ENCODE measurements around the gene CYP19A1.

CYP19A1 gene

GRCh38 chr15:51338496-51338895 is at the start of gene CYP19A1:
CYP19A1 (minus strand) TSS chr15:51338596; CDS start chr15:51242912, 95,684 bp downstream.
- DNase-seq (ENCODE audit: extremely low read depth in 1 of 2, low read depth in 1 of 2), result no peak

- no peak for DNase-seq (ENCODE audit: extremely low read depth in 1 of 2, low read depth in 1 of 2)
Measured at GRCh38 chr15:51387699-51388041, 49.3 kb upstream of the CYP19A1 start.

GRCh38 chr15:51386960-51387698 is 48.7 kb upstream of the CYP19A1 start:
- no peak for DNase-seq (ENCODE audit: extremely low read depth in 1 of 2, low read depth in 1 of 2)

DNA sequence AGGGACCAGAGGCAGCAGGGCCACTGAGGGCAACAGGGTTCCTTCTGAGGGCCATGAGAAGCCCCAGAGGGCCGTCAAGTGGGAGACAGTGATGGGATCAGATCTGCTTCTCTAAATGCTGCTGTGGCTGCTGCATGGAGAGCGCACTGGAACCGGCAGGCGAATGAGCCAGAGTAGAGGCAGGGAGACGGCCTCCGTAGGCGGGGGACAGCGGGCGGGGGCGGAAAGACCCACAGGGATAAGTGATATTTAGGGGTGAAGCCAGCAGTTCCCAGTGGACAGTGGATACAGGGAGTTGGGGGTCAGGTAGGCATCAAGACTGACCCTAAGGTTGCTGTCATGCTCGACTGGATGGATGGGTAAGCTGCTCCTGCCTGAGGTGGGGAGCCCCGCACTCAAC is 48.1 kb upstream of the CYP19A1 start:
- no peak for DNase-seq (ENCODE audit: extremely low read depth in 1 of 2, low read depth in 1 of 2)

- no peak for DNase-seq (ENCODE audit: extremely low read depth in 1 of 2, low read depth in 1 of 2)
Measured at GRCh38 chr15:51386029-51386428, 47.6 kb upstream of the CYP19A1 start.

GRCh38 chr15:51382787-51383186 is 44.4 kb upstream of the CYP19A1 start:
- no peak for DNase-seq (ENCODE audit: extremely low read depth in 1 of 2, low read depth in 1 of 2)

GRCh38 chr15:51380999-51381806 is 42.8 kb upstream of the CYP19A1 start:
- no peak for DNase-seq (ENCODE audit: extremely low read depth in 1 of 2, low read depth in 1 of 2)

DNA sequence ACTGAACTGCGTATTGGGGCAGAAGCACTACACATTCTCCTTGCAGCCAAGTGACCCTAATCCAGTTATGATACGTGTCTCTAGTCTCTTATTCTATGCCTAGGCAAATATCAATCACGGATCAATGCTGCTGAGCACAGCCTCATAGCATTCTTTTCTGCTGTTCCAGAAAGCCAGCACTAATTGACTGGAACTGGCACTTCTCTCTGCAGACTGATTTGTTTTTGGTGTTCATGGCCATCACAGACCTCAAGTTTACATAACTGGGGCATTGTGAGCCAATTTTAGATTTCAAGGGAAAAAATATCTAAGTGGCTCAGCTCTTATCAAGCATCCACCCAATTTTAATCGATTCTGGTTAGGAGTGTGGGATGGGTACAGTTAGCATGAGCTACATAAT is 41.0 kb upstream of the CYP19A1 start:
- DNase-seq (ENCODE audit: extremely low read depth in 1 of 2, low read depth in 1 of 2), result no peak

DNA sequence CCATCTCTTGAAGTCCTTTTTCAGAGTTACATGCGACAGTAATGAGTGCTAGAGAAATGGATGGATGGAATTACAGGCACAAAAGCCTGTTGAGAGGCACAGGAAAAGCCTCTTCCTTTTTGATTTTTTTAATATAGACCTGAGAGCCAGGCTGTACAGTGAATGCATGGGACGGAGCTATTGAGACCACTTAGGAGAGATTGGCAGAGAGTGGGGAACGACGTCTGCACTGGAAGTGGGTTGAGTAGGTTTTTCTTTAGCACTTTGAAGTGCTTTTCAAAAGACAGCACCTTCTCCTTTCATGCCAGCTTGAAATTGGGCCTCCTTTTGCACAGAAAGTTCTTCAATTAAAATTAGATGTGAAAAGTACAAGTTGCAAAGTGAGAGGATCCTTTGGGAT is 40.0 kb upstream of the CYP19A1 start:
- no peak for DNase-seq (ENCODE audit: extremely low read depth in 1 of 2, low read depth in 1 of 2)

GRCh38 chr15:51377038-51377786 is 38.8 kb upstream of the CYP19A1 start:
- DNase-seq (ENCODE audit: extremely low read depth in 1 of 2, low read depth in 1 of 2), result no peak

DNA sequence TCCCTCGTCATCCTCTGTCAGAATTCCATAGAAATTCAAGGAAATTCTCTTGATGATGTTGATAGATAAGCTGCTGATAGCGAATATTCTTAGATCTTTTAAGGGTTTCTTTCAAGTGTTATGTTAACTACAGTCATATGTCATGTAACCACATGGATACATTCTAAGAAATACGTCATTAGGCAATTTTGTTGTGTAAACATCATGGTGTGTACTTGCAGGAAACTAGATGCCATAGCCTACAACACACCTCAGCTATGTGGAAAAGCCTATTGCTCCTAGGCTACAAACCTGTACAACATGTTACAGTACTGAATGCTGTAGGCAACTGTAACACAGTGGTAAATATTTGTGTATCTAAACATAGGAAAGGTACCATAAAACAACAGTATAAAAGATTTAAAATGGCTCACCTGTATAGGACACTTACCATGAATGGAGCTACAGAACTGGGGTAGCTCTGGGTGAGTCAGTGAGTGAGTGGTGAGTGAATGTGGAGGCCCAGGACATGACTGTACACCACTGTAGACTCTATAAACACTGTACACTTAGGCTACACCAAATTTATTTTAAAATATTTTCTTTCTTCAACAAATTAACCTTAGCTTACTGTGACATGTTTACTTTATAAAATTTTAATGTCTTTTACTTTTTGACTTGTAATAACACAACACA is 37.7 kb upstream of the CYP19A1 start:
- DNase-seq (ENCODE audit: extremely low read depth in 1 of 2, low read depth in 1 of 2), result no peak

GRCh38 chr15:51374131-51374530 is 35.7 kb upstream of the CYP19A1 start:
- no peak for DNase-seq (ENCODE audit: extremely low read depth in 1 of 2, low read depth in 1 of 2)

GRCh38 chr15:51371266-51371665 is 32.9 kb upstream of the CYP19A1 start:
- no peak for DNase-seq (ENCODE audit: extremely low read depth in 1 of 2, low read depth in 1 of 2)

GRCh38 chr15:51369451-51369761 is 31.0 kb upstream of the CYP19A1 start:
- no peak for DNase-seq (ENCODE audit: extremely low read depth in 1 of 2, low read depth in 1 of 2)

GRCh38 chr15:51368751-51369450 is 30.5 kb upstream of the CYP19A1 start:
- no peak for DNase-seq (ENCODE audit: extremely low read depth in 1 of 2, low read depth in 1 of 2)

- no peak for DNase-seq (ENCODE audit: extremely low read depth in 1 of 2, low read depth in 1 of 2)
Measured at GRCh38 chr15:51368307-51368706, 29.9 kb upstream of the CYP19A1 start.

DNA sequence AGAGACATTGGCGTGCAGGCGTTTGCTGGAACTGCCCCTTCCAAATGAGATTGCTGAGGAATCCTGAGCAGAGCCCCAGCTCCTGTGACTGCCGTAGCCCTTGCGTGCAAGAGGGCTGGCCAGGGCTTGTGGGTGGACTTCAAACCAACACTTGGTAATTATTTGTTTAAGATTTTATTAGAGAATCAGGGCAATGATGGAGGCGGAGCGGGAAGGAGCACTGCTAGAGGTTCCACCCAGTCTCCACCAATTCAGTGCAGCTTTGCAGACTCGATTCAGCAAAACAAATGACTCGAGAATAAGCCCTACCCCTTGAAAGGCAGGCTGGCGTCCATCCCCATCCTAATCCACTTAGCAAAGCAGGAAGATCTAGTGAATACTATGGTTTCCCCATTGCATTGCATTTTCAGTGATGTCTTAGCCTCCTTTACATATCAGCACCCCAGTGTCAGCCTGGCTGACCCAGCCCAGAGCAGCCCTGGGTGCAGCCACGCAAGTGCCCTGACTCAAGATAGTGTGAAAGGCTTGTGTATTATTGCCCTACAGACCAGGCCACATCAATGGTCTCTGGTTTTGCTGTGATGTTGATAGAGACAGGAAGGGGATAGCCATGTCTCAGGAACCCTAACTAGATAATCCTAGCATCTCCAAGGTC is 29.1 kb upstream of the CYP19A1 start:
- DNase-seq (ENCODE audit: extremely low read depth in 1 of 2, low read depth in 1 of 2), result no peak

GRCh38 chr15:51366920-51367319 is 28.5 kb upstream of the CYP19A1 start:
- DNase-seq (ENCODE audit: extremely low read depth in 1 of 2, low read depth in 1 of 2), result no peak

GRCh38 chr15:51366071-51366470 is 27.7 kb upstream of the CYP19A1 start:
- no peak for DNase-seq (ENCODE audit: extremely low read depth in 1 of 2, low read depth in 1 of 2)

GRCh38 chr15:51365417-51365816 is 27.0 kb upstream of the CYP19A1 start:
- no peak for DNase-seq (ENCODE audit: extremely low read depth in 1 of 2, low read depth in 1 of 2)

All from stimulated activated CD8-positive, alpha-beta memory T cell treated with anti-CD3 and anti-CD28 coated beads, Interleukin-7, amount 100 ng/mL, for 48 hours (primary cell).